HL-60 (cell line): ENCODE data around the gene CLASP2.

ENCODE experiments used
- DNase-seq, 2 experiments: peaks; one replicate each; pipeline ENCODE4 v3.0.0-alpha.2; 2010 to 2020; ENCODE audit warnings: low read depth in 1 of 2, low spot score in 1 of 2
- H3K27ac ChIP-seq: fragments of 250-450 bp; sonication (Bioruptor Pico); replicated peaks from 2 replicates; pipeline ENCODE4 v1.5.1; 2020; ENCODE audit warnings: mild to moderate bottlenecking, moderate library complexity
- H3K27me3 ChIP-seq: fragments of 250-450 bp; sonication (Bioruptor Pico); 2 replicates; pipeline ENCODE4 v1.5.1; 2021; ENCODE audit warnings: mild to moderate bottlenecking, moderate library complexity; ENCODE audit not compliant: insufficient read depth, poor library complexity, severe bottlenecking
- H3K4me3 ChIP-seq: replicated peaks from 2 replicates; pipeline ENCODE4 v1.5.1; 2011; ENCODE audit warnings: mild to moderate bottlenecking, control low read depth, low read length; ENCODE audit not compliant: insufficient read depth
- CTCF ChIP-seq: IDR thresholded peaks from one replicate; pipeline ENCODE4 v1.5.1; 2011; ENCODE audit warnings: low read length, control low read depth, inconsistent platforms; ENCODE audit not compliant: insufficient read depth
- GABPA ChIP-seq: IDR thresholded peaks from 2 replicates; pipeline ENCODE4 v1.6.1; 2012; ENCODE audit warnings: low read depth
- POLR2AphosphoS5 ChIP-seq: IDR thresholded peaks from 2 replicates; pipeline ENCODE4 v1.6.1; 2012; ENCODE audit warnings: low read depth
- REST ChIP-seq: IDR thresholded peaks from 2 replicates; pipeline ENCODE4 v1.6.1; 2012; ENCODE audit warnings: low read depth; ENCODE audit not compliant: insufficient replicate concordance
- SPI1 ChIP-seq: IDR thresholded peaks from 2 replicates; pipeline ENCODE4 v1.6.1; 2012; ENCODE audit warnings: low read depth, mild to moderate bottlenecking, borderline replicate concordance

CLASP2 gene

GRCh38 chr3:33729993-33730392 lies 11.9 kb upstream of the CLASP2 start:
- Histone ChIP-seq H3K27me3 (no peaks in the 10 kb centered on the region), H3K27ac (no peak overlapping the region), H3K4me3 (no peak overlapping the region)
- no peak for TF ChIP-seq GABPA
- TF ChIP-seq CTCF = no peak
- TF ChIP-seq POLR2AphosphoS5 = no peak
- no peak for TF ChIP-seq SPI1
- TF ChIP-seq REST = no peak
- no peak for DNase-seq

- no peaks in the 10 kb centered on the region for H3K27me3 ChIP-seq
- H3K27ac ChIP-seq = no peak overlapping the region
- no peak for TF ChIP-seq POLR2AphosphoS5
These were observed 6.2 kb upstream of the CLASP2 start for GRCh38 chr3:33724256-33724655.

GRCh38 chr3:33722626-33723370 lies 4.7 kb upstream of the CLASP2 start:
- TF ChIP-seq REST (no peak), POLR2AphosphoS5 (no peak), CTCF (no peak), SPI1 (no peak), GABPA (no peak)
- no peaks in the 10 kb centered on the region for H3K27me3 ChIP-seq
- no peak for DNase-seq
- H3K4me3 ChIP-seq = no peak overlapping the region
- H3K27ac ChIP-seq = no peak overlapping the region

More at GRCh38 chr3:33724256-33724655, 6.2 kb upstream of the CLASP2 start:
- no peak for DNase-seq
- no peak overlapping the region for H3K4me3 ChIP-seq

GRCh38 chr3:33722191-33722590 lies 4.1 kb upstream of the CLASP2 start:
- Histone ChIP-seq H3K27ac (no peak overlapping the region), H3K27me3 (no peaks in the 10 kb centered on the region), H3K4me3 (no peak overlapping the region)
- TF ChIP-seq CTCF (no peak), GABPA (no peak), POLR2AphosphoS5 (no peak), SPI1 (no peak), REST (no peak)
- no peak for DNase-seq
